Activated B cell treated with CpG ODN at 0.5 μM for 24 hours (primary cell): ENCODE measurements around the gene TMEM161B. TPM values are rescaled to one million over a fixed set of nuclear protein-coding genes. Genes with fewer than 3 reads are reported as not detected.
"Not testable (repeated sequence)": the region's sequence is repeated elsewhere in the genome, so short reads cannot be mapped to it uniquely, and the experiment has no call there.

Experiments
- ATAC-seq: fragments of 200-7000 bp; cut with Tn5 transposase; one replicate; pipeline ENCODE4 v1.10.0; 2021; ENCODE audit warnings: low read depth, mild to moderate bottlenecking, moderate library complexity
- CTCF ChIA-PET: fragments of 350-600 bp; sonication (Branson Sonifier 250); formaldehyde crosslinking; loops from one replicate; lab custom pipeline; 2021; ENCODE audit warnings: antibody characterized with exemption; lab: Charles Lee
- POLR2A ChIA-PET: fragments of 350-600 bp; sonication (Branson Sonifier 250); formaldehyde crosslinking; loops from one replicate; lab custom pipeline; 2021; ENCODE audit warnings: antibody characterized with exemption; lab: Charles Lee
- DNase-seq: peaks from one replicate; pipeline ENCODE4 v3.0.0; 2022
- H3K27ac Mint-ChIP-seq: one replicate; pipeline ENCODE4 v1.8.0; 2020; ENCODE audit warnings: mixed read lengths
- H3K27me3 Mint-ChIP-seq: one replicate; pipeline ENCODE4 v1.8.0; 2021; ENCODE audit warnings: mixed read lengths
- H3K36me3 Mint-ChIP-seq: one replicate; pipeline ENCODE4 v1.8.0; 2021; ENCODE audit warnings: low read depth, mixed read lengths
- H3K4me1 Mint-ChIP-seq: one replicate; pipeline ENCODE4 v1.8.0; 2021; ENCODE audit warnings: mixed read lengths
- H3K4me3 Mint-ChIP-seq: one replicate; pipeline ENCODE4 v1.8.0; 2020; ENCODE audit warnings: mild to moderate bottlenecking, mixed read lengths
- H3K9me3 Mint-ChIP-seq: one replicate; pipeline ENCODE4 v1.8.0; 2020; ENCODE audit warnings: mixed read lengths
- intact Hi-C: fragments of 100-400 bp; cut with micrococcal nuclease; formaldehyde crosslinking; loops from one replicate; pipeline ENCODE4 v1.15.1; 2024
- total RNA-seq: library from RNA; stranded (reverse); gene quantifications from 2 replicates; pipeline ENCODE4 v1.2.3, GENCODE V29; 2022
- TF ChIP-seq, protein P1 (sequence below): fragments of 200-600 bp; IDR thresholded peaks from one replicate; pipeline ENCODE4 v1.8.0; 2022; ENCODE audit warnings: antibody characterized with exemption, mild to moderate bottlenecking

The TMEM161B gene
- total RNA-seq, 1 donor from 2014 or later = 31.1 TPM

GRCh38 chr5:88279584-88279983, 10.9 kb upstream of the TMEM161B start:
- TF ChIP-seq, protein P1, sequence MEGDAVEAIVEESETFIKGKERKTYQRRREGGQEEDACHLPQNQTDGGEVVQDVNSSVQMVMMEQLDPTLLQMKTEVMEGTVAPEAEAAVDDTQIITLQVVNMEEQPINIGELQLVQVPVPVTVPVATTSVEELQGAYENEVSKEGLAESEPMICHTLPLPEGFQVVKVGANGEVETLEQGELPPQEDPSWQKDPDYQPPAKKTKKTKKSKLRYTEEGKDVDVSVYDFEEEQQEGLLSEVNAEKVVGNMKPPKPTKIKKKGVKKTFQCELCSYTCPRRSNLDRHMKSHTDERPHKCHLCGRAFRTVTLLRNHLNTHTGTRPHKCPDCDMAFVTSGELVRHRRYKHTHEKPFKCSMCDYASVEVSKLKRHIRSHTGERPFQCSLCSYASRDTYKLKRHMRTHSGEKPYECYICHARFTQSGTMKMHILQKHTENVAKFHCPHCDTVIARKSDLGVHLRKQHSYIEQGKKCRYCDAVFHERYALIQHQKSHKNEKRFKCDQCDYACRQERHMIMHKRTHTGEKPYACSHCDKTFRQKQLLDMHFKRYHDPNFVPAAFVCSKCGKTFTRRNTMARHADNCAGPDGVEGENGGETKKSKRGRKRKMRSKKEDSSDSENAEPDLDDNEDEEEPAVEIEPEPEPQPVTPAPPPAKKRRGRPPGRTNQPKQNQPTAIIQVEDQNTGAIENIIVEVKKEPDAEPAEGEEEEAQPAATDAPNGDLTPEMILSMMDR = no peak
- Mint-ChIP-seq H3K9me3 (no peaks in the 10 kb centered on the region), H3K4me3 (no peak overlapping the region), H3K27me3 (no peaks in the 10 kb centered on the region), H3K27ac (no peak overlapping the region), H3K36me3 (peaks cover 32% of the 10 kb centered on the region), H3K4me1 (no peaks in the 10 kb centered on the region)
- POLR2A ChIA-PET = no interaction called here
- CTCF ChIA-PET = interaction anchor here (1.4 kb wide), 1 partner anchor 30 kb away, joined by 3 read pairs; no protein-coding TSS in a partner anchor
- no peak for DNase-seq
- intact Hi-C loops = no loop called here
- no peak for ATAC-seq

- peaks cover 38% of the 10 kb centered on the region for H3K36me3 Mint-ChIP-seq
- no peak for ATAC-seq
- H3K9me3 Mint-ChIP-seq = no peaks in the 10 kb centered on the region
- no peaks in the 10 kb centered on the region for H3K27me3 Mint-ChIP-seq
- H3K4me1 Mint-ChIP-seq = peaks cover 7% of the 10 kb centered on the region
- ChIA-PET POLR2A (no interaction called here), CTCF (no interaction called here)
- intact Hi-C loops = no loop called here
- H3K27ac Mint-ChIP-seq = no peak overlapping the region
- DNase-seq = no peak
- no peak overlapping the region for H3K4me3 Mint-ChIP-seq
- TF ChIP-seq, protein P1 = no peak
Measured at GRCh38 chr5:88276378-88276777, 7.7 kb upstream of the TMEM161B start.

- peaks cover 44% of the 10 kb centered on the region for H3K36me3 Mint-ChIP-seq
- intact Hi-C loops = no loop called here
- no peak for ATAC-seq
- no peaks in the 10 kb centered on the region for H3K9me3 Mint-ChIP-seq
- TF ChIP-seq, protein P1 = no peak
- ChIA-PET POLR2A (no interaction called here), CTCF (no interaction called here)
- H3K4me1 Mint-ChIP-seq = peaks cover 13% of the 10 kb centered on the region
- H3K27ac Mint-ChIP-seq = no peak overlapping the region
- H3K4me3 Mint-ChIP-seq = no peak overlapping the region
- H3K27me3 Mint-ChIP-seq = no peaks in the 10 kb centered on the region
- no peak for DNase-seq
Measured at GRCh38 chr5:88275581-88275980, 6.9 kb upstream of the TMEM161B start.

DNA sequence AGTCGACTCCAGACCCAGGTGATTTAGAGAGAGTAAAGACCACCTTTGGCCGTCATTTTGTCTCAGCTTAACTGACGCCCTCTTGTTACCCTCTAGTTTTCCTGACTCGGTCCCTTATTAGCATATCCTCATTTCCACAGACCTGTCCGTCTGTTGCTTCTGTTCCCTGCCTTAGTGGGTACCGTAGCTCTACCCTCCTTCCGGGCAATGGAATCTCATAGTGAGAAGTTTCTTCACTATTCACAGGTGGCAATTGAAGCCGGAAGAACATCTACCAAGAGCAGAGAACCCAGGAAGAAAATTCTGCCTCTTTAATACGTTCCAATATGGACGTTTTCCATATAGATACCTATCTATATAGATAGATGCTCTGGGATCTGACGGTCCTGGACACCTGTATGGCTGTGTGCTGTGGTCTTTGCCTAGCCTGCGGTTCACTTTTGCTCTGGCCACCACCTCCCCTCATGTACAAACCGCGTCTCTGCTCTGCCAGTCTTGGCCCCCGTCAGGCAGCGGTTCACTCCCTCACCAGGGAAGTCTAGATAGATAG, 652 bp upstream of the TMEM161B start:
- no peaks in the 10 kb centered on the region for H3K27me3 Mint-ChIP-seq
- DNase-seq (no peak), ATAC-seq (peak; percentile 5)
- TF ChIP-seq, protein P1 = no peak
- peak overlapping the region; percentile 96 for H3K27ac Mint-ChIP-seq
- peak overlapping the region; percentile 100 for H3K4me3 Mint-ChIP-seq
- H3K36me3 Mint-ChIP-seq = peaks cover 55% of the 10 kb centered on the region
- peaks cover 49% of the 10 kb centered on the region for H3K4me1 Mint-ChIP-seq
- ChIA-PET POLR2A (interaction anchor here (1.1 kb wide), 1 partner anchor 406 kb away, joined by 3 read pairs; no protein-coding TSS in a partner anchor), CTCF (no interaction called here)
- intact Hi-C loops = loop anchor here (5.0 kb wide), 2 partner anchors 408 to 1187 kb away; no protein-coding TSS in a partner anchor
- no peaks in the 10 kb centered on the region for H3K9me3 Mint-ChIP-seq

DNA sequence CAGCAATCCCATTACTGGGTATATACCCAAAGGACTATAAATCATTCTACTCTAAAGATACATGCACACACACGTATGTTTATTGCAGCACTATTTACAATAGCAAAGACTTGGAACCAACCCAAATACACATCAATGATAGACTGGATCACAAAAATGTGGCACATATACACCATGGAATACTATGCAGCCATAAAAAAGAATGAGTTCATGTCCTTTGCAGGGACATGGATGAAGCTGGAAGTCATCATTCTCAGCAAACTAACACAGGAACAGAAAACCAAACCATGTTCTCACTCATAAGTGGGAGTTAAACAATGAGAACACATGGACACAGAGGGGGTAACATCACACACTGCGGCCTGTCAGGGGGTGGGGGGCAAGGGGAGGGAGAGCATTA, 4.1 kb downstream of the TMEM161B start:
- H3K27me3 Mint-ChIP-seq, ATAC-seq, intact Hi-C loops, CTCF ChIA-PET, H3K4me3 Mint-ChIP-seq, H3K9me3 Mint-ChIP-seq, H3K27ac Mint-ChIP-seq, DNase-seq, POLR2A ChIA-PET: not testable (repeated sequence)
- peaks cover 34% of the 10 kb centered on the region for H3K4me1 Mint-ChIP-seq
- peaks cover 52% of the 10 kb centered on the region for H3K36me3 Mint-ChIP-seq
